GM12873 (cell line): ENCODE results near the gene FUOM.

Experiments used
- CTCF ChIP-seq: IDR thresholded peaks from 2 replicates; pipeline ENCODE4 v1.5.1; 2012; ENCODE audit warnings: low read depth, mild to moderate bottlenecking, moderate library complexity, low read length, control low read depth; ENCODE audit not compliant: insufficient read depth; ENCODE audit errors: missing control alignments

Gene FUOM

DNA sequence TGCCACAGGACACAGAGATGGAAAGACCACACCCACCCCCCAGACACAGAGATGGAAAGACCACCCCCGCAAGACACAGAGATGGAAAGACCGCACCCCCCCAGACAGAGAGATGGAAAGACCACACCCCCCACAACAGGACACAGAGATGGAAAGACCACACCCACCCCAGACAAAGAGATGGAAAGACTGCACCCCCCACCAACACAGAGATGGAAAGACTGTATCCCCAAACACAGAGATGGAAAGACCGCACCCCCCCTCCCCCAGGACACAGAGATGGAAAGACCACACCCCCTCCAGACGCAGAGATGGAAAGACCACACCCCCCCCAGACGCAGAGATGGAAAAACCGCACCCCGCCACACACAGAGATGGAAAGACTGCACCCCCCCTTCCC is 41.1 kb downstream of the FUOM start:
- TF ChIP-seq CTCF = no peak

- TF ChIP-seq CTCF = no peak
Observed at GRCh38 chr10:133316266-133316665, 41.6 kb downstream of the FUOM start.

DNA sequence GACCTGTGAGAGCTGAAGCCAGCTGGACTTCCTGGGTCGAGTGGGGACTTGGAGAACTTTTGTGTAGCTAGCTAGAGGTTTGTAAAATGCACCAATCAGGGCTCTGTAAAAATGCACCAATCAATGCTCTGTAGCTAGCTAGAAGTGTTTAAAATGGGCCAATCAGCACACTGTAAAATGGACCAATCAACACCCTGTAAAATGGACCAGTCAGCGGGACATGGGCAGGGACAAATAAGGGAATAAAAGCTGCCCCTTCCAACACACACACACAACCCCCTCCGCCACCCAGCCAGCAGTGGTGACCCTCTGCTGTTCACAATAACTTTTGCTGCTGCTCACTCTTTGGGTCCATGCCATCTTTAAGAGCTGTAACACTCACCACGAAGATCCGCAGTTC is 42.0 kb downstream of the FUOM start:
- TF ChIP-seq CTCF = no peak

DNA sequence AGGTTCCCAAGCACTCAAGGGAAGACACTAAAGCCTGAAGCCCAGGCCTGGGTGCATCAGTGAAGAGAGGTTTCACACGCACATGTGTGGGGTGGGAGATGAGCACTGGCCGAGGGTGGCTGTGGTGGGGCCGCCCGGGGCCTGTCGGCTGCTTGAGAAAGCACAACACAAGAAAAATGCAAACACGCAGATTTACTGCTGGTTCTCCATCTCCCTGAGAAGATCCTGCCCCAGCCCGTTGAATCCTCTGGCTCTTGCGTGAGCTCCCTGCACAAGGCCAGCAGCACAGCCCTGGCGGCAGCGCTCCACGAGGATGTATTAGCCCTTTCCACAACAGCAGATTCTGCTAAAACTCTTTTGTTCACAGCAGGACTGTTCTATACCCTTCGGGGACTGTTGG is 42.9 kb downstream of the FUOM start:
- no peak for TF ChIP-seq CTCF

- TF ChIP-seq CTCF = no peak
Observed at GRCh38 chr10:133313192-133313591, 44.6 kb downstream of the FUOM start.

GRCh38 chr10:133312769-133313145 is 45.1 kb downstream of the FUOM start:
- no peak for TF ChIP-seq CTCF

DNA sequence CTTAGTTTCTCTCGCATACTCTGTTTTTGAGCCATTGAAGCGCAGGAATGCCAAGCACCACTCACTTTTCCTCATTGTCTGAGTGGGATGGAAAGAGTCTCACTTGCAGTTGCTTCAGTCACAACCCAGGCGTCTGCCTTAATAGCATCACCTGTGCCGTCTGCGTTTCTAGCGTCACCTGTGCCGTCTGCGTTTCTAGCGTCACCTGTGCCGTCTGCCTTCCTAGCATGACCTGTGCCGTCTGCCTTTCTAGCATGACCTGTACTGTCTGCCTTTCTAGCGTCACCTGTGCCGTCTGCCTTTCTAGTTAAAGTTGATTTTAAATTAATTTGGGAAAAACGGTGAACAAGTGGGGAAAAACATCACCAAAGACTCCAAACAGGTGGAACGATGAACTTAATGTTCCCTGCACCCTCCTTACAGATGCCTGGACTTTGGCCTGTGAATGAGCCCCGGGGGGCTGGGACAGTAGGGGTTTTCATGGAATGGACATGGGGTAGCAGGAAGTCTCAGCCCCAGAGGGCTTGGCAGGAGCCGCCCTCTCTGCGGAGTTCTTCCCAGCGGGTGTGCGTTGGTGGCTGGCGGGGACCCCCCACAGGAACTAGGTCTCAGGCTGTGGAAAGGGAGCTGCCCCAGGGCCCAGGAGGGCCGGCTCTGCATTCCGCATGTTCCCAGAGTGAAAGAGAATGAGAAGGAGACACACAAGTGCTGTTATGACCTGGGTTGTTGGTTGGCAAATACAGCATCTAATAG is 45.6 kb downstream of the FUOM start:
- TF ChIP-seq CTCF = no peak
